ENCODE data around the gene ITGB1BP1.
"Not testable (repeated sequence)": the region's sequence is repeated elsewhere in the genome, so short reads cannot be mapped to it uniquely, and the experiment has no call there.

The ITGB1BP1 gene

DNA sequence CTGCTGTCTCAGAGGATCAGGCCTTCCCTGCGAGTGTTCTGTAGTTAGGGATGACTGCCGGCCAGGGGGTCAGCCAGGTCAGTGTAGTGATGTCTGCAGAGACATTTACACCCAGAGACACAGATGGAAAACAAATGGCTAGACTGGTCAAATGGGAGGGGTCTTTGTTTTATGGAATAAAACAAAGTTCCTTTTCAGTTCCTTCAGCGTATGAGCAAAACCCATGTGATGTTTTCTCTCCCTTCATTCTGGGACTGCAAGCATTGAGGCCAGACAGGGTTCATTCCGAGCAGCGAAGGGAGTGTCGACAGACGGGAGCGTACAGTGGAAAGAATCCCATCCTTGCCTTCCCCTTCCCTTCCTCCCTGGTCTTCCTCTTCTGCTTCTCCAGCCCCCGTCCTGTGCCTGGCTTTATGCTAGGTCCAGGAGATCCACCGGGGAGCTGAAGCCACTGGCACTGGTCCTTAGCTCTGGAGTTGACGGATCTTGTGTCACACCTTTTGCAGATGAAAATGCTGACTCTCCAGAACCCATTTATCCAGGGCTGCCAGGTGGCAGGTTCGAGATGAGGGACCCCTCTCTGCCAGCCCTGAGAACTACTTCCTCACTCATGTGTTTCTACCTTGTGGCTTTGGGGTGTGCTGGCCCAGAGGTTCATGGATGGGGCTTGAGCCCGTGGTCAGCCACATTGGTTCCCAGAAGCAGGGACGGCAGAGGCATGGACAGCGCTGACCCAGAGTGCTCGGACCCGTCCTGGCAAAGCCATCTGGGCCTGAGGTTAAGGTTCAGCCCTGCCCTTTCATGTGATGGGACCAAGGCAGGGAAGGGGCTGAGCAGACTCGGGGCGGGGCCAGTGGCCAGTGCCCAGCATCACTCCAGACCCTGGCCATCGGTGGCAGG is 24.2 kb downstream of the ITGB1BP1 start:
- DNase-seq: no peak

DNA sequence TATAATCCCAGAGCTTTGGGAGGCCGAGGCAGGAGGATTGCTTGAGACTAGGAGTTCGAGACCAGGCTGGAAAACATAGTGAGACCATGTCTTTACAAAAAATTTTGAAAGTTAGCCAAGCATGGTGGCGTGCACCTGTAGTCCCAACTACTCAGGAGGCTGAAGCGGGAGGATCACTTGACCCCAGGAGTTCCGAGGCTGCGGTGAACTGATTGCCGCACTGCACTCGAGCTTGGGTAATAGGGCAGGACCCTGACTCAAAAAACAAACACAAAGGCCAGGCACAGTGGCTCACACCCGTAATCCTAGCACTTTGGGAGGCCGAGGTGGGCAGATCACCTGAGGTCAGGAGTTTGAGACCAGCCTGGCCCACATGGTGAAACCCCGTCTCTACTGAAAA is 25.1 kb downstream of the ITGB1BP1 start:
- DNase-seq: not testable (repeated sequence)

DNA sequence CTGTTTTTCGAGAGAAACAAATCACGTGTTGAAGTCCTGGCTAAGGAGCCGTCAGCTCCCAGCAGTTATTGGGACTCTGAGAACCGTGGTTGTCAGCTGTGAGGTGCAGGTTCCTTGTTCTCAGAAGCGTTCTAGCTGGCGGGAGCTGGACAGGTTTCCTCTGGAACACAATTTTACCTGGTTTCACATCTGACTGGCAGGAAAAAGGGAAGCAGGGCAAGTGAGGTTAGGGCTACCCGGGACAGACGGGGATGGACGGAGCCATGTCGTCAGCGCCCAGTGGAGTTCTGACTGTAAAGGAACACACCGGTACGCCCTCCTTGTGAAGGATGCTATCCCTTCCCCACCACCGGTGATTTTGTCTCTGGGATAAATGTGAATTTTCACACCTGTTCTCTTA is 26.1 kb downstream of the ITGB1BP1 start:
- no peak for DNase-seq

DNA sequence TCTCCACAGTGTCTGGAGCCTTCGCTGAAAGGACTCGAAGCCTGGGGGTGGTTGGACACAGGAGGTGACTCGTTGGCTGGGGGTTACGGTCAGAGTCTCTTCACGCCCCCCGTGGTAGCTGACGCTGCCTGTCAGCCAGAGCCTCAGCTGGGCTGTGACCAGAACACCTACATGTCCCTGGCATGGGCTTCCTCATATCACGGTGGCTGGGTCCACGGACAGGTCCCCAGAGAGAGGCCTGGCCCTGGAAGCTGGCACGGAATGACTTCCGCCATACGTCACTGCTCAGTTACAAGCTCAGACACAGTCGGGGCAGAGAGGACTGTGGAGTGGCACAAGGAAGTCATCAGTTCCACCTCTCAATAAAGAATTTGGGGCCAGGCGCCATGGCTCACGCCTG is 28.5 kb downstream of the ITGB1BP1 start:
- no peak for DNase-seq

DNA sequence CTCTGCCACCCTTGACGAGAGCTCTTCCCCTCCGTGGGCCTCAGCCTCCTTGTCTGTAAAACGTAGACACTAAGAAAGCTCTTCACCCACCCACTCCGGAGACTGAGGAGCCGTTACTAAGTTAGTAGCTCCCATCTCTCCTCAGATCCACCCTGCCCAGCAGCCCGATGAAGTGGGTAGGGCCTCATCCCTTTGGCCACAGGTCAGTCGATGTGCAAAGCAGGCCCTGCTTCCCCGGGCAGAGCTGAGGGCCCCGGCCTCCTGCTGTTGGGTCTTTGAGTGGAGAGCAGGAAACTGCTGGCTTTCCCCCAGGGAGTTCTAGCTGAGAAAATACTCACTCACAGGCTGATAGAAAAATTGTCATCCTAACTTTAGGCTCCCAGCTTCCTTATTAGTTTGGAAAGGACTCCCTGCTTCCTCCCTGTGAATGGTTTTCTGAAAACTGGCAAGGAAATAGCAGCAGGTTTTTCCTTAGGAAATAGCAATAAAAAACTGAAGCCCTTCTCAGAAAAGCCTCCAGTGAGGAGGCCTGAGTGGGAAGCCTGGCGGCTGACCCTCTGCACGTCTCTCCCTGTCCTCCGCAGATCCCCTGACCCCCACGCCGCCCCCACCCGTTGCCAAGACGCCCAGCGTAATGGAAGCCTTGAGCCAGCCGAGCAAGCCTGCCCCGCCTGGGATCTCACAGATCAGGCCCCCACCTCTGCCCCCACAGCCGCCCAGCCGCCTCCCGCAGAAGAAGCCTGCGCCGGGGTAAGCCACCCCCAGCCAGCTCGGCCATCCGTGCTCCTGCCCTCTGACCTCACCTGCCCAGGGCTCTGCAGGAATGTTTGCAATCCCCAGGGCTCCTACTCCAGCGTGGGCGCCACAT is 30.2 kb downstream of the ITGB1BP1 start:
- DNase-seq: no peak

DNA sequence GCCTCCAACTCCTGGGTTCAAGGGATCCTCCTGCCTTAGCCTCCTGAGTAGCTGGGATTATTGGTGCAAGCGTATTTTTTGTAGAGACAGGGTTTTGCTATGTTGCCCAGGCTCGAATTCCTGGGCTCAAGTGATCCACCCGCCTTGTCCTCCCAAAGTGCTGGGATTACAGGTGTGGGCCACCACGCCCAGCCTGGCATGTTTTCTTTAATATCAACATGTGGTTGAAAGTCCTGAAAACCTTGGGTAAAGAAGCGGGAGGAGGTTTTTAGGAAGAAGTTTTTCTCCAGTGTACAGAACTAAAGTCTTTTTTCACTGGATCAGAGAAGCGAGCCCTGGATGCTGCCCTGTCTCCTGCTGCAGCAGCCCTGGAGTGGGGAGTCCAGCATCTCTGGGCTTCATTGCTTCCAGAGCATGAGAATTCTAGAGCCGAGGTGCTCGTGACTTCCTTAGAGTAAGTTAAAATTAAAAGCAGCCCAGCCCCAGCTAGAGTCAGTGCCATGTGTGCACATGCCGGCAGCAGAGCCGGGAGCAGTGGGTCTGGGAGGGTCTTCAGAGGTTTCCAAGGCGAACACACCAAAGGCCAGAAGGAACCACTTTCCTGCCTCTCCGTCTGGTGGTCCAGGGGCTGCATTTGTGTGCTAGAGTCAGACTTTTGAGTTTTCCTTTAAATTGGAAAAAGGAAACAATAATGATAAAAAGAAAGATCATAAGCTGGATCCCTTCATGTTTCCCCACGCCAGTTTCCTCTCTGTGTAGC is 31.2 kb downstream of the ITGB1BP1 start:
- no peak for DNase-seq

DNA sequence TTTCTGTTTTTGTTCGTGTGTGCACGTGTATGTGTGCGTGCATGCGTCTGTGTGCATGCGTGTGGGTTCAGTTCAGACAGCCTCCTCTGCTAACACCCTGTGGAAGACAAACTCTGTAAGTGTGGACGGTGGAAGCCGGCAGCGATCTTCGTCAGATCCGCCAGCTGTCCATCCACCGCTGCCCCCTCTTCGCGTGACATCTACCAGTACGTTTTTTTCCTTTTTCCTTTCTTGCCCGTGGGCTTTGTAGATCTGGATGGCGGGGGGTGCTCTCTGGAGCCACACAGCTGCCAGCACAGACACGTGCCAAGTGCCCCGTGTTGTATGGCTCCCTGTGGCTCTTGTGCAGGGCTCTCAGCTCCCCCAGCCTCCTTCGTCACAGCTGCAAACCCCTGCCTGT is 32.3 kb downstream of the ITGB1BP1 start:
- no peak for DNase-seq

DNA sequence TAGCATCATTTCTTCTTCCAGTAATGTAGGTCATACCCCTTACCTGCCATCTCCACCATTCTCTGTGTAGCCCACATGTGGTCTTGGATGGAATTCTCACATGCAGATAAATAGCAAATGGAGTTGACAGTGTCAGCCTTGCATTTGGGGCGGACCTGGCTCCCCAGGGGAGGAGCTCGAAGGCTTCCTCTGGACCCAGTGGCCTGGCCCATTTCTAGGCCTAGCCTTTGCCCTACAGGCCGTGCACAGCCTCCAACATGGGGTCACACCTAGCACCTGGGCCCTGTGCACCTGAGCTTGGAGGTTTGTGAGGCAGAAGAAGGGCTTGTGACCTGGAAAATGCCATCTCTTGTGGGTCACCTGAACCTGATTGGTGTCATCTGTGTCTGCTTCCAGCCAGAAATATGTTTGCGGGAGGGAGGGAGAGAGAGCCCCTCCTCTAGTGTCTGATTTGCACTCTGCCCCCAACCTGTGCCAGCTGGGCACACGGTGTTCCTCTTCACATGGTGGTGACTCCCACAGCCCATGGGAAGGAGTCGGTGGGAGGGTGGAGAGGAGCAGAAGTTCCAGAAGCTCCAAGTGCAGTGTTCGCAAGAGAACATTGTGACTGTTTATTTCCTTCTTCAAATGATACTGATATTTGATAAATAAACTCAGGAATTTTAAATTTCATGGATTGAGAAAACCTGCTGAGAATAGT is 33.0 kb downstream of the ITGB1BP1 start:
- no peak for DNase-seq

DNA sequence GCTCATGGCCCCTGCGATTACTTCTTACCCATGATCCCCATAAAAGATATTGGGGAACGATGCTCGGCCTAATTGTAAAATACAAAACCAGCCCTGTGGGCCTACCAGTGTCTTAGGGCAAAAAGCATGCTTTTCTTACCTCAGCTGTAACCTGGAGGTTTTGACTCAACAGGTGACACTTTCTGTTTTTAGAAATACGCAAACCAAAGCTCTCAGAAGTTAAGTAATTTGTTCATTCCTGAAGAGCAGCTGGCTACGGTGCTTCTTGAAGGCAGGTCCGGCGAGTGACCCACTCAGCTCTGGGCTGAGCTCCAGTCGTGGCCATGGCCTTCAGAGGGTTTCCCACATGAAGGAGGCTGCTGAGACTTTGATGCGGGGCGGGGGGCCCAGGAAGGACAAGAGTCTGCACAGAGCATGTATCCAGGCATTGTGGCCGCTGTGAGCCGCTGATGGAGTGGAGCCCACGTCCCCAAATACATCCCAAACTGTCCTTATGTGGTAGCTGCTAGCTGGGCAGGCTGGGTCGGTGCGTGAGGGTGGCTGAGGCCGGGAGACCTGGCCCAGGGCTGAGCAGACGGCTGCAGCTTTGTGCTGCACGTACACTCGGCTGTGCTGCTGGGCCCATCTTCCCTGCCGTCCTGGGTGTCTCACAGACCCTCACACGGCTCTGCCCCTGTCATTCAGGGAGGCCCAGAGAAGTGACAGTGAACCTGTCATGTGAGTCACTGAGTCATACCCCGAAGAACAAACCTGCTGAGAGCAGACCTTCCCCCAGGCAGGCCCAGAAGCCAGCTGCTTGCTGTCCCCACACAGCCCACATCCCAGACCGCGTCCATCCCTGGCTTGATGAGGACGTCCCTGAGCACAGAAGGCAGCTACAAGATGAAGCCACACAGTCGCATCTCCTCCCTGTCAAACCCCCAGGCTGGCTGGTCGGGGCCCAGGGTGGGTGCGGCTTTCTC is 34.1 kb downstream of the ITGB1BP1 start:
- DNase-seq: no peak

DNA sequence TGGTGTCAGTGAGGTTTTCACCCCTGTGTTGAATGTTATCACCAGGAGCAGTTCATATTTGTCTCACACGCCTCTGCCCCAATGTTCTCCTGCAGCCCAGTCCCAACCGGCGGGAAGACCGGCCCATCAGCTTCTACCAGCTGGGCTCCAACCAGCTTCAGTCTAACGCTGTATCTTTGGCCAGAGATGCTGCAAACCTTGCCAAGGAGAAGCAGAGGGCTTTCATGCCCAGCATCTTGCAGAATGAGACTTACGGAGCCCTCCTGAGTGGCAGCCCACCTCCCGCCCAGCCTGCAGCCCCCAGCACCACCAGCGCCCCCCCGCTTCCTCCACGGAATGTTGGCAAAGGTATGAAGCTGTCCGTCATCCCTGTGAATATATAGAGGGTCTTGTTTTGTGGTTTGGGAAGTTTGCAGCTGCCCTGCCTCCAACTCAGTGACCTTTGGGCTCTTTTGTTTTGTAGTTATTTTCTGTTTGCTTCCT is 35.1 kb downstream of the ITGB1BP1 start:
- DNase-seq: no peak

DNA sequence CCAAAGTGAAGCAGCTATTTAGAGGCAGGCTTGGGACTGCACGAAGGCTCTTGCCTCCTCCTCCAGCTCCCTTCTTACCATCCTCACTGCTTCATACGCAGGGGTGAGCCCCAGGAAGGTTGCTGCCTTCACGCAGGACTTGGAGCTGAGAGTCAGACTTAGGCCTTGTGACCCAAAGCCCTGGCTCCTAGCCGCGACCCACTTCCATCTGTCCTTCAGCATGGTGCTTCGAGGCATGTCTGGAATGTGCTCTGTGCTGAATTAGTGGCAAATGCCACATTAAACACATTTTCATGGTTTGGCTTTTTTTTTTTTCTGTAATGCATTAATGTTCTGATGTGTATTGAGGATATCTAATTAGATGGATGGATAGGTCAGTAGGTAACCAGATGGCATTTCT is 37.5 kb downstream of the ITGB1BP1 start:
- DNase-seq: no peak

DNA sequence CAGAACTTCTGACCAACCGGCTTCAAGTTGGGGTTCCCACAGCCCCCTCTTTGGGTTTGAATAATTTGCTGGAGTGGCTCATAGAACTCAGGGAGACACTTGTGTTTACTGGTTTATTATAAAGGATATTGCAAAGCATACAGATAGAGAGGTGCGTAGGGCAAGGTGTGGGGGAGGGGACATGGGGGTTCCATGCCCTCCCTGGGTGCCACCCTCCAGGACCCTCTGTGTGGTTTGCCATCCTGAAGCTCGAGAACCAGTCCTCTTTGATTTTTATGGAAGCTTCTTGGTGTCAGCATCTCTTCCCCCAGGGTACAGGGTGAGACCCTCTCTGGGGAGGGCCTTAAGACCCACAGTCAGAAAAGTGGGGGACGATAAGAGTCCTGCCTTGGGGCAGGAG is 38.8 kb downstream of the ITGB1BP1 start:
- no peak for DNase-seq

DNA sequence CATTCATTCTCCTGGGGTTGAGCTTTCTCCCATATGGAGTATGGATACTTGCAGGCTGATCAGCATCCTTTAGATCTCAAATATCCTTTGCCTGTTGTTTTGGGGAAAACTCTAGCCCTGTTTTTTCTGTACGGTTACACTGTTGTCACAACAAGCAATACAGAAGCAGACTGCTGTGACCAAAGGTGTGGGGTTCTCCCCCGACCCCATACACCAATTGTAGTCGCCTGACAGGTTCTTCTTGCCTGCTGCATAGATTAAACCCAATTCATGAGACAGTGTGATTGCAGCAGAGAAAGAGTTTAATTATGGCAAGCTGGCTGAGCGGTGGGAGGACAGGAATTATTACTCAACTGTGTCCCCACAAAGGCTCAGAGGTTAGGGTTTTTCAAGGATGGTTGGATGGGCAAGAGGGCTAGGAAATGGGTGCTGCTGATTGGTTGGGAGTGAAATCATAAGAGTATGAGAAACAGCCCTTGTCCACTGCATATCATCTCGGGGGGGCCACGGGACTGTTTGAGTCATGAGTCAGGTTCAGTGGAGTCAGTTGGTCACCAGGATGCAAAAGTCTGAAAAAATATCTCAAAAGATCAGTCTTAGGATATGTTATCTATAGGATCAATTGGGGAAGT is 40.6 kb downstream of the ITGB1BP1 start:
- no peak for DNase-seq

DNA sequence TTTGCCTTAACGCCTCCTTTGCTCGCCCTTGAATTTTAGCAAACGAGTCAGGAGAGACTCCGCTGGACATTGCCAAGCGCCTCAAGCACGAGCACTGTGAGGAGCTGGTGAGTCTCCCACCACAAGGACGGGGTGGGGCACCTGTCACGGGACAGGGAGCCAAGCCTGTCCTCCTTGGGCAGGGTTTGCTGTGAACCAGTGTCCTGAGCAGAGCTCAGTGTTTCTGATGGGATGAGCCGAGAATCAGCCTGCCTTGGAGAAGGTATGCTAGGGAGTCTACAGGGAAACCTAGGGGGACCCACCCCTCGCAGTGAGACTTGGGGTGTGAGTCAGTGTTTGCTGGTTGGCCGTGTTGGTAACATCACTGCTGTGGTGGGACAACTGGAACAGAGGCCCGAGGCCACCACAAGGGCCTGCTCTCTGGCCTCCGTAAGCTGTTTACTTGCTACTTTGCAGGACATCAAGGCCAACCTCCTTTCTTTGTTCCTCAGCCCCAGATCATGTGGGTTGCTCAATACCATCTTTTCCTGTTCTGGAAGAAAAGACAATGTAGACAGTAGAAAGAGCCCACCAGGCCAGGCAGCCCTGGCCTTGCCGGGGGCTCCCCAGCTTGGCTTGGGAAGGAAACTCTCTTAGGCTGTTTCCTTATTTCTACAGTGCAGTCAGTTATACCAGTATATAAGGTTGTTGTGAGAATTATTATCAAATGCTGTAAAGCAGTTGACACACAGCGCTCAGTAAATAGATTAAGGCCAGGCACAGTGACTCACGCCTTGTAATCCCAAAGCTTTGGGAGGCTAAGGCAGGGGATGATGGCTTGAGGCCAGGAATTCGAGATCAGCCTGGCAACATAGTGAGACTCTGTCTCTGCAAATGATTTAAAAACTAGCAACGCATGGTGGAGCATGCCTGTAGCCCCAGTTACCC is 42.4 kb downstream of the ITGB1BP1 start:
- no peak for DNase-seq

DNA sequence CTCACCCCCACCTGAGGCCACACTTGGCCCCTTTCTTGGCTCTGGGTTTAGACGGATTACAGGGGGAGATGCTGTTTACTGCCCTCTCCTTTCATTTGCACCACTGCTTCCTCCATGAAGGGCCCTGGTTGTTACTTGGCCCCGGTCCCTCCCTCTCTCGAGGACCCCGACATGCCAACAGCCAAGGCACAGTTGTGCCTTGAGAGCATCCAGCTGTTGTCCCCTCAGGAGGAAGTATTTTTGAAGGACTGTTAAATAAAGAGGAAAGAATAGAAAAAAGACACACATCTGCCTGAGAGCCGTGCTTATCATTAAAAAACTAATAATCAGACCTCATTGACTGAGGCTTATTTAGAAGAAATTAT is 44.0 kb downstream of the ITGB1BP1 start:
- no peak for DNase-seq

DNA sequence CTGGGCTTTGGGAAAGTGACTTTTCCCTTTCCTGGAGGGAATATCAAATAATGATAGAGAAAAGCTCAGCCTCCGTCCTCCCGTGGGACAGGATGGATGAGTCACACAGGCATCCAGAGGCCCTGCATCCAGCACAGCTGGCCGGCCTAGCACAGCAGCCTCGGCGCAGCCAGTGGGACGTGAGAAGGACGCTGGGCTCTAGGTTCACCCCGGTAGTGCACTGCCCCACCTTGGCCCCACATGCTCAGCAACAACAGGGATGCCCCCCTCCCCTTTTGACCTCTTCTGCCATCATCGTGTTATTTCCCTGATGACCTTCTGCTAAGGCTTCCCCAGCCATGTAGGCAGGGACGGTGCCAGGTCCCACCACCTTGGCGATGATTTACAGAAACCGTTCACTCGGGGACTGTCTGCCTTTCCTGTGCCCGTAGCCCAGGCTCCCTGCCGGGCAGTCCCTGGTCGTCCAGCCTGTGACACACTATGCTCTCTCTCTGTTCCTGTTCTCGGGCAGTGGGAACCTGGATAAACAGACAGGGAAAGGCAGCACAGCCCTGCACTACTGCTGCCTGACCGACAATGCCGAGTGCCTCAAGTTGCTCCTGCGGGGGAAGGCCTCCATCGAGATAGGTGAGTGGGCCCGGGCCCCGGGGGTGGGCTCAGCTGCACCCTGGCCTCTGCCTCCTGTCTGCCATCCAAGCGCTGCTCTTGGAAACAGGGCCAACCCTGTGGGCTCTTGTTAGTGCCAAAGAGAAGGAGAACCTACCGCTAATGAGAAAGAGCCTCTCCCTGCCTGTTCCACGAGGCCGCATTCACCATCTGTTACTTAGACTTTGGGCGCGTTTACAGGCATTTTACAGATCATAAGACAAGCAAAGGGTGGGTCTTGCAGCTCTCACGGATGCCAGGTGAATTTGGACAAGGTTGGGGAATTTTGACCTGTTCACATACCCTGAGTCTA is 44.6 kb downstream of the ITGB1BP1 start:
- no peak for DNase-seq

DNA sequence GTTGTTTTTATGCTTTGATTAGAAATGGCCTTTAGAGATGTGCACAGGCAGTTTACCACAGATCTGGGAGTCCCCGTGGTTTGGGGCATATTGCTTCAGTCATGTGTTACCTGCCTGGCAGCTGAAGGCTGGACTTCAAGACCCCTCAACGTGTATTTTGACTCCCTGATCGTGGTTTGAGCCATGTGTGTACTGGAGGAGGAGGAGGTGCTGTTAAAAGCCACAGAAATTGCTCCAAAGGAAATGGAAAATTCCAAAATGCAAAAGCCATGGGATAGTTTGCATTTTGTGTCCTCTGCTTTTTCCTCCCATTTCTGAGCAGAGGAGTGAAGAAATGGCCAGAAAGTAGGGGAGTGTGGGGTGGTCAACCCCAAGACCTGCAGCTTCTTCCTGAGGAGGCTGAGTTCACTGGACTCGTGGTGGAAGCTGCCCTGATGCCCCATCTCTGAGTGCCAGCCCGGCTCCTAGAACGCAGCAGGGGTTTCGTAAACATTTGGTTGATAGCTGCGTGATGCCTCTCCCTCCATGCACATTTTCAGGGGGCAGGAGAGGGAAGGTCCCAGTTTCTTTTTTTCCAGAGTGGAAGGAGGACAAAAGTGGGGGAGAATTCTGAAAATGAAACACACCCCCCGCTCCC is 45.7 kb downstream of the ITGB1BP1 start:
- no peak for DNase-seq

DNA sequence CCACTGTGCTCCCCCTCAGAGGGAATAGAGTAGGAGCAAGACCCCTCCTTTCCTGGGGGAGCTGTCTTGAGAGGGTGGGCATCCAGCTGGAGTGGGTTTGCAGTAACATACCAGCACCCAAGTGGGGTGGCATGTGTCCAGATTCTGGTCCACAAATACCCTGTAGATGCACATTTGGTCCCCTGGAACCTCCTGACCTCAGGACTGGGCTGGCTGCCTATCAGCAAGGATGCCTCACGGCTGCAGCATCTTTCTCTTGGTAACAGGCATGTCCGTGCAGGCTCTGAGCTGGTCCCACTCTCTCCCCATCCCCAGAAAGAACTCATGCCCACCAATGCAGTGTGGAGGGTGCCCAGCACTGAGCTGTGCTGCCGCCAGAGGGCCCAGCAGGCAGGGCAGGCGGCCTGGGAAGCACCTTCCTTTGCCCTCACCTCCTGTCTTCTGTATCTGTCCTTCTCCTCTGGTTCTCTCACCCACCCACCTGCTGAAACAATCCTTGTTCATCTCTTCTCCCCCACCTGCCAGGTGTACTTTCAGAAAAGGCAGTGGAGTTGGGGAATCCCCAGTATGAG is 47.4 kb downstream of the ITGB1BP1 start:
- DNase-seq: no peak
